ENCODE data around the gene ADO. TPM values are rescaled to one million over a fixed set of nuclear protein-coding genes. Genes with fewer than 3 reads are reported as not detected.

The ADO gene
- total and polyA plus RNA-seq, 10 of the 15 experiments (the other 5 are each of a cell fraction or from before 2014, with no cell fraction given): 4.3 to 44.6 (median 18.7) TPM

GRCh38 chr10:62763155-62763554 lies 41.4 kb upstream of the ADO start:
- H3K36me3 ChIP-seq (ENCODE audit: control insufficient read depth in 2 of 2, insufficient read depth in 2 of 2, low read length in 1 of 2): no peaks in the 10 kb centered on the region
- no peaks in the 10 kb centered on the region for H3K27me3 ChIP-seq (replicated peaks in 1 of 2; ENCODE audit: control insufficient read depth in 2 of 2, insufficient read depth in 2 of 2, low read length in 1 of 2)
- TF ChIP-seq CREM (IDR thresholded peaks at IDR 0.05; ENCODE audit: low read depth): no peak
- TF ChIP-seq SIX5 (IDR thresholded peaks at IDR 0.05; ENCODE audit: low read depth, low read length, severe bottlenecking): no peak
- no peak for TF ChIP-seq RELB (IDR thresholded peaks at IDR 0.05; ENCODE audit: low read depth)
- TF ChIP-seq ZNF384 (IDR thresholded peaks at IDR 0.05; ENCODE audit: borderline replicate concordance, low read depth, low read length): no peak
- no peak for TF ChIP-seq GABPA (IDR thresholded peaks at IDR 0.05; ENCODE audit: low read depth)
- TF ChIP-seq TAF1 (IDR thresholded peaks at IDR 0.05; ENCODE audit: borderline replicate concordance, low read depth, low read length): no peak
- no peak for TF ChIP-seq SREBF2 (IDR thresholded peaks at IDR 0.05; ENCODE audit: low read length)
- TF ChIP-seq SUZ12 (IDR thresholded peaks at IDR 0.05; ENCODE audit: unreplicated experiment): no peak
- TF ChIP-seq MEF2B (IDR thresholded peaks at IDR 0.05; ENCODE audit: partially characterized antibody, poor library complexity, severe bottlenecking): no peak
- TF ChIP-seq JUND (IDR thresholded peaks at IDR 0.05; ENCODE audit: low read depth, low read length): no peak
- no peak for TF ChIP-seq IKZF2 (IDR thresholded peaks at IDR 0.05)
- TF ChIP-seq MYB (IDR thresholded peaks at IDR 0.05; ENCODE audit: borderline replicate concordance, low read depth, low read length): no peak
- TF ChIP-seq E2F4 (IDR thresholded peaks at IDR 0.05; ENCODE audit: low read depth, low read length): no peak
- TF ChIP-seq SRF (IDR thresholded peaks at IDR 0.05; ENCODE audit: low read depth in 2 of 2, low read length in 2 of 2): no peak
- no peak for TF ChIP-seq BCL11A (IDR thresholded peaks at IDR 0.05; ENCODE audit: low read depth, low read length)
- TF ChIP-seq MYC (IDR thresholded peaks at IDR 0.05; ENCODE audit: insufficient read depth, insufficient read length, insufficient replicate concordance, low read length, severe bottlenecking): no peak
- TF ChIP-seq BCL3 (IDR thresholded peaks at IDR 0.05; ENCODE audit: borderline replicate concordance, insufficient read depth, low read depth, low read length, poor library complexity, severe bottlenecking): no peak
- TF ChIP-seq HCFC1 (IDR thresholded peaks at IDR 0.05; ENCODE audit: low read length): no peak
- no peak for TF ChIP-seq KDM1A (IDR thresholded peaks at IDR 0.05; ENCODE audit: borderline replicate concordance)
- no peak for TF ChIP-seq SUPT20H (IDR thresholded peaks at IDR 0.05; ENCODE audit: borderline replicate concordance, control insufficient read depth, low read depth, low read length)
- no peak for FAIRE-seq
- no peak overlapping the region for H3K4me2 ChIP-seq (ENCODE audit: control insufficient read depth, insufficient read depth)
- no peak overlapping the region for H3K9ac ChIP-seq (ENCODE audit: control insufficient read depth, insufficient read depth, low read length)
- no peak overlapping the region for H3K27ac ChIP-seq (ENCODE audit: control insufficient read depth, insufficient read depth)
- H4K20me1 ChIP-seq (ENCODE audit: control insufficient read depth, insufficient read depth): no peaks in the 10 kb centered on the region
- ATAC-seq: no peak
- H3K4me1 ChIP-seq (ENCODE audit: control insufficient read depth, insufficient read depth, low read length): no peaks in the 10 kb centered on the region
- no peaks in the 10 kb centered on the region for H3K9me3 ChIP-seq (replicated peaks; ENCODE audit: control insufficient read depth, insufficient read depth, low read length)
- no peak overlapping the region for H2AFZ ChIP-seq (ENCODE audit: control insufficient read depth, low read depth, low read length)
- ChIA-PET SMC1A (ENCODE audit: uncharacterized antibody, unreplicated experiment) (interaction anchor here (1.0 to 2.6 kb wide), 7 partner anchors 8 to 55 kb away, joined by 3 to 19 read pairs (median 3); partner anchors contain the start of genes ADO and EGR2), RAD21 (ENCODE audit: unreplicated experiment) (interaction anchor here (1.0 to 1.4 kb wide), 2 partner anchors 30 to 108 kb away, joined by 3 to 5 read pairs; no protein-coding TSS in a partner anchor), POLR2A (interaction anchor here (0.9 kb wide), 1 partner anchor 9 kb away, joined by 3 read pairs; no protein-coding TSS in a partner anchor), CTCF (interaction anchor here (0.7 to 1.0 kb wide), 3 partner anchors 14 to 77 kb away, joined by 3 read pairs; no protein-coding TSS in a partner anchor)
- intact Hi-C loops (cut with micrococcal nuclease; ENCODE audit: unreplicated experiment) (no loop called here), in situ Hi-C loops (cut with MboI) (no loop called here)
- DNase-seq (ENCODE audit: low read depth, low spot score): no peak
- BruUV-seq (replicated peaks): no TSS peak
- H3K79me2 ChIP-seq (ENCODE audit: control insufficient read depth, insufficient read depth, low read length): no peaks in the 10 kb centered on the region
- H3K4me3 ChIP-seq: no peak overlapping the region
- WGBS (ENCODE audit: insufficient coverage, insufficient replicate concordance, low lambda C conversion rate, missing lambda C conversion rate): 89% methylated on average over 4 of the region's 4 CpGs
